NCI-H510A (cell line): ENCODE data around the gene DNAH1.

Experiments
- DNase-seq: peaks from one replicate; lab custom pipeline; 2025; lab: John Stamatoyannopoulos, UW

Gene DNAH1

DNA sequence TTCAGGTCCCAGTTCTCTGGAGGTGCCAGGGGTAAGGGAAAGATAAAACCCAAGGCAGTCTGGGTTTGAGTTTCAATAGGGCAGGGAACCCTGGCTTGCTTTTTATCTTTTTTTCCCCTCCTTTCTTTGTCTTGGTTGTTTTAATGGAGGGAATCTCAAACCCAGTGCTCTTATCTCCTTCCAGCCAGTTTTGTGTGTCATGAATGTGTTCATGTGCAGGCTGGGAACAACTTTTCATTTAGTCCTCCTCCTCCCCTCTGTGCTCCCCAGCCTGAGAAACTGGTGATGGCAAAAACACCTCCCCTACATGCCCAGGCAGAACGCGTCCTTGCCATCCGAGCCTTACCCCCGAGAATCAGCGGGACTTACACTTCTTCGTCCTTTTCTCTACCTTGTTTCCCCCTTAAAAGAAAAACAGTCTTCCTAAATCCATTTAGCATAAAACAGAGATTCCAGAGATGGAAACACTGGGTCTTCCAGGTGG, 117.9 kb downstream of the DNAH1 start:
- no peak for DNase-seq

GRCh38 chr3:52434491-52435115, 118.5 kb downstream of the DNAH1 start:
- DNase-seq, result no peak

- DNase-seq, result no peak
Observed at GRCh38 chr3:52435246-52436101, 119.4 kb downstream of the DNAH1 start.

GRCh38 chr3:52436500-52437149, 120.5 kb downstream of the DNAH1 start:
- DNase-seq, result no peak

DNA sequence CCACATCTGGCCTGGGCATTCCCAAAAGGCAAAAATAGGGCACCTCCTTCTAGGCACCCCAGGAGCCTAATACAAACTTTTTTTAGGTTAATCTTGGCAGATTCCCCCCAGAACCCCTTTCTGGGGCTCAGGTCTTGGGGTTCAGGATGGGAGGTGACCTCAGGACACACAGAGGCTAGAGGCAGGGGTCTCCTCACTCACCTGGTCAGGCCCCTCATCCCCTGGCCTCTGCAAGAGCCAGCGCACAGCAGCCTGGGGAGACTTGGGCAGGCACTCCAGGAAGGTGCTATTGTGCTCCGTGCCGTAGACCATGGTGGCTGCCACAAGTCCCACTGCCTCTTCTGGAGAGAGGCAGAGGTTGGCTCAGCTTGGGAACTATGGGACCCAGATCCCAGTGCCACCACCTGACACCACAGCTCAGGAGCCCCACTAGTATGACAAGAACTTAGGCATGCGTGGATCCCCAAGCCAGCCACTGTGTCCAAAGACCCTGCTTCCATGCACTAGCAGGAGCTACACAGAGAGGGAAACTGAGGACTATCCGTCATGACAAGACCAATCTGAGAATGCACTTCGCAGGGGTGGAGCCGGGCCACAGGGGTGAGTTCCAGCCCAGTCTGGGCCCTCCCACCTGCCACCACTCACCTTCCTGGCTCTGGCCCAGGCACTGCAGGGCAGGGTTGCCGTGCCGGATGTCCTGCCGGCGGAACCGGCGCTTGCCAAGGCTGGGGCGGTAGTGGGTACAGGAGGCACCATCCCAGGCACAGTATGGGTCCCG, 121.4 kb downstream of the DNAH1 start:
- DNase-seq, result no peak

GRCh38 chr3:52438104-52438376, 121.9 kb downstream of the DNAH1 start:
- DNase-seq, result no peak

GRCh38 chr3:52438579-52439425, 122.7 kb downstream of the DNAH1 start:
- DNase-seq, result no peak

- DNase-seq, result no peak
Observed at GRCh38 chr3:52439426-52440248, 123.5 kb downstream of the DNAH1 start.

DNA sequence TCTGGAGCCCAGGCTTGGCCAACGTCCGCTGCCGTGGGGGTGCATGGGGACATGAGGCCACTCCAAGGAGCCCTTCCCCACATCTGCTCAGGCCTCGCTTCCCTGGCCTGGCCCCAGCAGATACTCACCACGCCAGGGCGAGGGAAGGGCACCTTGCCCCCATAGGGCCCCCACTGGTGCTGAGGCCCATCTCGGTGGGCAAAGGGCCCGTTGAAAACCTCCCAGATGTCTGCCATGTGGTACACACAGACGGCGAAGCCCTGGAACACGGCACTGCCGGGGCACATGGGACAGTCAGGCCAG, 124.1 kb downstream of the DNAH1 start:
- DNase-seq, result no peak

DNA sequence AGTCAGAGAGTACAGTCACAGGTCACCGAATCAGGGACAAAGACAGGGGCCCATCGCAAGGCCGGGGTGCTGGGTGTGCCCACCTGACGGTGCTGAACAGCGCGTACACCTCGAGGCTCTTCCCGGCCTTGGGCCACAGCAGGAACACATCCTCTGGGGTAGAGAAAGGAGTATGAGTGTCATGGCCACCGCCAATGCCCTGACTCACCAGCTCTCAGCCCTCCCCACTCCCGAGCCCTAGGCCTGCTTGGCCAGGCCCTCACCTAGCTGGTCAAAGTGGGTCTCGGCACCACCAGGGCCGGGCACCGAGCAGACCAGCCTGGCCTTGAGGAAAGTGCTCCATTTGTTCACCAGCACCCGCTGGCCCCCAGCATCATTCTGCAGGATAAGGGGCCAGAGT, 124.6 kb downstream of the DNAH1 start:
- no peak for DNase-seq

DNA sequence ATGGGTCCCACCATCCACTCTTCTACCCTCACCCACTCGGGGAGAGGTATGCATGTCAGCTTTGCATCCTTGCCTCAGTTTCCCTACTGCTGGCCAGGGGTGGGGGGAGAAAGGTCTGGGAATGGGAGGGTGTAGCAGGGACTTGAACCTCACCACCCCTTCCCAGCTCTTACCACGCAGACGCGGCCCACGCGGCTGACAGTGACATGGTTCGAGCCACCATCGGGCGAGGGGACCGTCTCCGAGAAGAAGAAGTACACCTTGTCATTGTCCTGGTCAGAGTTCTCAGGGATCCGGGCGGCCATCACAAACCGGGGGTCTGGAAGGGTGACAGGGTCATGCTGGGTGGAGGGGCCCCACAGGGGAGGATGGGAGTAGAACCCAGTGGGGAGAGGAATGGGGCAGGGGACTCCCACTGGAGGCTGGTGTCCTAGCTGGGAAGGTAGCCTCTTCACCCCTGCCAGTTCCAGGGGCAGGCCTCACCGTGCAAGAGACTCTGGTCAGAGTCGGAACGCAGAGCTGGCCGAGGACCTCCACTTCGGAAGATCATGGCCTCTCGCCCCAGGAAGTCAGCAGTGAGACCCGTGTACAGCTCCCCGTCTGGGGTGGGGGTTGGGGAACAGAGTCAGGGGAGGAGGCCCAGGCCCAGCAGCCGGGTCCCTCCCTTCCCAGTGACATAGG, 125.1 kb downstream of the DNAH1 start:
- no peak for DNase-seq

- no peak for DNase-seq
Observed at GRCh38 chr3:52441772-52442332, 125.7 kb downstream of the DNAH1 start.

GRCh38 chr3:52442409-52443267, 126.5 kb downstream of the DNAH1 start:
- no peak for DNase-seq

DNA sequence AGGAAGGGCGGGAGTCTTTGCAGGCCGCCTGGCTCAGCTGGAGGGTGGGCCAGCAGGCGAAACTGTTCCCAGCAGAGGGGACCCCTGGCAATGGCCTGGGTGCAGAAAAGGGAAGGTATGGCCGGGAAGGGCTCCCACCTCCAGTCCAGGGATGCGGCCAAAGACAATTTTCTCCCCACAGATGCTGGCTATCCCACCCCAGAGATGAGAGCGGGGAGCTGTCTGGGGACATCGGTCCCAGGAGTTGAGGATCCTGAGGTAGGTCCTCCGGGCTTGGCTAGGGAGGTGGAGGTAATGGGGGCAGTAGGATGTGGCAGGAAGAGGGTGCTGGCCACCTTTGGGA, 127.1 kb downstream of the DNAH1 start:
- no peak for DNase-seq

GRCh38 chr3:52443791-52444687, 127.9 kb downstream of the DNAH1 start:
- no peak for DNase-seq

DNA sequence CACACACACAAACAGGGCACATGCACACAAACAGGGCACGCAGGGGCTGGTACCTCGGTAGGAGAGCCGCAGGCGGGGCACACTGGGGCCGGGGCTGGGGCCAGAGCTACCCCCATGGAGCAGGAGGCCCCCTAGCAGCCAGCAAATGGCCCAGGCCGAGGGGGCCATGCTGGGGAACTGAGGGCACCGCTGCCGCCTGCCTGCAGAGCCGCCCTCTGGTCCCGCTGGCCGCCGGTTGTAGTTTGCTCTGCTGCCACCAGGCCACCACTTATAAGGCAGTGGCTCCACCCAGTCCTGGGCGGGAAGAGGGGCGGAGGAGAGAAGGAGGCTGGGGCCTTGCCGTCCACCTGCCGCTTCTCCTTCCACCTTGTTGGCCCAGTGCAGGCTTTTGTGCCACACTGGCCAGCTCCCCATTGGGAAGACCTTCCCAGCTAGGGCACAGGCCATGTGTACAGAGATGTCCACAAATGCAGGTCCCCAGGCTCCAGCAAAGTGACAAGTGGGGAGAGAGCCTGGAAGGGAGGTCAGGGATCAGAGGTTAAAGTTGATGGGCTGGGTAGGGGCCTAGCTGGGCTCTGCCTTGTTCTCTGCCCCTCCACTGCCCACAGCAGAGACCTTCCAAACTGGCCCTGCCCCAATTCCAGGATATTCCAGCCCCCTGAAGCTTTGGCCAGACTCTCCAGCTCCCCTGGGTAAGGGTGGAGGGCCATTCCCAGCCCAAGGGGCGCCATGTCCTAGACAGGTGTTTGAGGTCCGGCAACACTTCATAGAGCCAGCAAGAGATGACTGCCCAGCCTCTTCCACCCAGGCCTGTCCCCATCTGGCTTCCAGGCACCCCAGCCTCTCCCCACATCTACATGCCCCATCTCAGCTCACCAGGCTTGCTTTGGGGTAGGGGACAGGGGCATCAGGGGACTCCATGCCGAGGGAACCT, 129.0 kb downstream of the DNAH1 start, which contains the start of gene SEMA3G:
Gene SEMA3G (minus strand): TSS at position 244 of the 934 bp plus-strand sequence. CDS start 76 bp downstream, at position 168.
- DNase-seq, result peak; percentile 82

DNA sequence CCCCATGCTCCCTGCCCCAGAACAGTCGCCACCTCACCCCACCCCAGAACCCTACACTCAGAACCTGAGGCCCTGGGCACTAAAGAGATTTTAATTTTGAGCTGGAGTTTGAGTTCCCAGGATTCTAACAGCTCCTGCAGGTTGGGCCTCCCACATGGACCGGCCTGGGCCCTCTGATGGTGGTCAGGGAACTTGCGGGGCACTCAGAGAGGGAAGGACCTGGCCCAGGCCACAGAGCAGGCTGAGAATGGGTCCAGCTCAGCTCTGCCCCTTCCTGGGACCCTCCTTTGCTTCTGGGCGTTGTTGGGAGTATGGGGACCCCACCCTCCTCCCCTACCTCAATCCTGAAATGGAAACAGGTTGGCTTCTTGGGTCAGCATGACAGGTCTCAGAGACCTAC, 129.9 kb downstream of the DNAH1 start:
- no peak for DNase-seq
